SK-N-SH treated with all-trans-retinoic acid at 6 μM for 48 hours (cell line): Measurements from ENCODE around the gene CALY.

Experiments used
- GLIS3 ChIP-seq: fragments of 250-450 bp; sonication (Bioruptor Pico); IDR thresholded peaks from 2 replicates; pipeline ENCODE4 v1.5.0; 2020; ENCODE audit warnings: mild to moderate bottlenecking, moderate library complexity
- ISL1 ChIP-seq: fragments of 250-450 bp; sonication (Bioruptor Pico); IDR thresholded peaks from 2 replicates; pipeline ENCODE4 v2.1.2; 2022; ENCODE audit warnings: mild to moderate bottlenecking, moderate library complexity
- PPARA ChIP-seq: fragments of 250-450 bp; sonication (Bioruptor Pico); IDR thresholded peaks from 2 replicates; pipeline ENCODE4 v1.5.0; 2020; ENCODE audit warnings: mild to moderate bottlenecking, borderline replicate concordance
- RARB ChIP-seq: fragments of 250-450 bp; sonication (Bioruptor Pico); IDR thresholded peaks from 2 replicates; pipeline ENCODE4 v1.8.0; 2021; ENCODE audit warnings: mild to moderate bottlenecking, moderate library complexity
- SNAI2 ChIP-seq: fragments of 250-450 bp; sonication (Bioruptor Pico); IDR thresholded peaks from 2 replicates; pipeline ENCODE4 v1.5.0; 2020; ENCODE audit warnings: mild to moderate bottlenecking, moderate library complexity
- ZFP3 ChIP-seq: fragments of 250-450 bp; sonication (Bioruptor Pico); IDR thresholded peaks from 2 replicates; pipeline ENCODE4 v1.5.0; 2020; ENCODE audit warnings: mild to moderate bottlenecking, moderate library complexity
- ZFP30 ChIP-seq: fragments of 450-650 bp; formaldehyde crosslinking; IDR thresholded peaks from 2 replicates; pipeline ENCODE4 v1.5.0; 2022; ENCODE audit warnings: mild to moderate bottlenecking, moderate library complexity
- ZNF70 ChIP-seq: fragments of 450-650 bp; formaldehyde crosslinking; IDR thresholded peaks from 2 replicates; pipeline ENCODE4 v1.5.0; 2020; ENCODE audit warnings: mild to moderate bottlenecking, moderate library complexity
- TF ChIP-seq, protein P1 (sequence below): fragments of 250-450 bp; sonication (Bioruptor Pico); IDR thresholded peaks from 2 replicates; pipeline ENCODE4 v1.8.0; 2020; ENCODE audit warnings: mild to moderate bottlenecking, moderate library complexity, borderline replicate concordance
- TF ChIP-seq, protein P2 (sequence below): fragments of 250-450 bp; sonication (Bioruptor Pico); IDR thresholded peaks from 2 replicates; pipeline ENCODE4 v1.5.1; 2020; ENCODE audit warnings: low read depth, mild to moderate bottlenecking, moderate library complexity

DNA sequence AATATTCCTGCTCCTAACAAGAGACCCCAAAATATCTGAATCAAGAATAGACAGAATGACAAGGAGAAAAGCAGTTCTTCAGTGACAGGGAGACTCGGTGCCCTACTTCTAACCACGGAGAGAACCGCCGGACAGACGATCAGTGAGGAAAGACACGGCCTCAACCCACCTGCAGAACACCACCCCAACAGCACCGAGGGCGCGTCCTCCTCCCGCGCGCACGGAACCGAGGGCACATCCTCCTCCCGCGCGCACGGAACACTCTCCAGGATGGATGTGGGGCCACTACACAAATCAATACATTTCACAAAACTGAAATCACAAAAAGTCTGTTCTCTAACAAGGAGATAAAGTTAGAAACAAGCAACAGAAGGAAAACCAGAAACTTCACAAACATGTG is 50.3 kb downstream of the CALY start:
- TF ChIP-seq, protein P1, sequence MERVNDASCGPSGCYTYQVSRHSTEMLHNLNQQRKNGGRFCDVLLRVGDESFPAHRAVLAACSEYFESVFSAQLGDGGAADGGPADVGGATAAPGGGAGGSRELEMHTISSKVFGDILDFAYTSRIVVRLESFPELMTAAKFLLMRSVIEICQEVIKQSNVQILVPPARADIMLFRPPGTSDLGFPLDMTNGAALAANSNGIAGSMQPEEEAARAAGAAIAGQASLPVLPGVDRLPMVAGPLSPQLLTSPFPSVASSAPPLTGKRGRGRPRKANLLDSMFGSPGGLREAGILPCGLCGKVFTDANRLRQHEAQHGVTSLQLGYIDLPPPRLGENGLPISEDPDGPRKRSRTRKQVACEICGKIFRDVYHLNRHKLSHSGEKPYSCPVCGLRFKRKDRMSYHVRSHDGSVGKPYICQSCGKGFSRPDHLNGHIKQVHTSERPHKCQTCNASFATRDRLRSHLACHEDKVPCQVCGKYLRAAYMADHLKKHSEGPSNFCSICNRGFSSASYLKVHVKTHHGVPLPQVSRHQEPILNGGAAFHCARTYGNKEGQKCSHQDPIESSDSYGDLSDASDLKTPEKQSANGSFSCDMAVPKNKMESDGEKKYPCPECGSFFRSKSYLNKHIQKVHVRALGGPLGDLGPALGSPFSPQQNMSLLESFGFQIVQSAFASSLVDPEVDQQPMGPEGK = no peak
- TF ChIP-seq SNAI2 (CRISPR knock-in tag) (no peak), ISL1 (CRISPR knock-in tag) (no peak), ZFP3 (CRISPR knock-in tag) (no peak), ZNF70 (CRISPR knock-in tag) (no peak), GLIS3 (CRISPR knock-in tag) (no peak), PPARA (no peak), ZFP30 (CRISPR knock-in tag) (no peak), RARB (CRISPR knock-in tag) (no peak)
- TF ChIP-seq, protein P2, sequence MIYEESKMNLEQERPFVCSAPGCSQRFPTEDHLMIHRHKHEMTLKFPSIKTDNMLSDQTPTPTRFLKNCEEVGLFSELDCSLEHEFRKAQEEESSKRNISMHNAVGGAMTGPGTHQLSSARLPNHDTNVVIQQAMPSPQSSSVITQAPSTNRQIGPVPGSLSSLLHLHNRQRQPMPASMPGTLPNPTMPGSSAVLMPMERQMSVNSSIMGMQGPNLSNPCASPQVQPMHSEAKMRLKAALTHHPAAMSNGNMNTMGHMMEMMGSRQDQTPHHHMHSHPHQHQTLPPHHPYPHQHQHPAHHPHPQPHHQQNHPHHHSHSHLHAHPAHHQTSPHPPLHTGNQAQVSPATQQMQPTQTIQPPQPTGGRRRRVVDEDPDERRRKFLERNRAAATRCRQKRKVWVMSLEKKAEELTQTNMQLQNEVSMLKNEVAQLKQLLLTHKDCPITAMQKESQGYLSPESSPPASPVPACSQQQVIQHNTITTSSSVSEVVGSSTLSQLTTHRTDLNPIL = no peak
